WTC11 (cell line): ENCODE results near the gene CHIA. TPM values are rescaled to one million over a fixed set of nuclear protein-coding genes. Genes with fewer than 3 reads are reported as not detected.

Experiments used
- ATAC-seq: fragments of 200-7000 bp; cut with Tn5 transposase; 2 replicates; pipeline ENCODE4 v1.10.0; 2021; ENCODE audit warnings: mild to moderate bottlenecking, moderate library complexity
- CTCF ChIA-PET: fragments of 300-600 bp; sonication (Branson Sonifier 250); formaldehyde crosslinking; loops from one replicate; lab custom pipeline; 2021; ENCODE audit warnings: antibody characterized with exemption; lab: Charles Lee
- POLR2A ChIA-PET: fragments of 350-600 bp; sonication (Branson Sonifier 250); formaldehyde crosslinking; loops from one replicate; lab custom pipeline; 2021; ENCODE audit warnings: antibody characterized with exemption; lab: Charles Lee
- DNase-seq: peaks from one replicate; pipeline ENCODE4 v3.0.0; 2021; ENCODE audit warnings: low spot score
- H3K27ac Mint-ChIP-seq: 2 replicates; pipeline ENCODE4 v1.8.0; 2021; ENCODE audit warnings: mixed read lengths
- H3K27me3 Mint-ChIP-seq: 2 replicates; pipeline ENCODE4 v1.8.0; 2021; ENCODE audit warnings: low read depth, mild to moderate bottlenecking, moderate library complexity, mixed read lengths
- H3K36me3 Mint-ChIP-seq: 2 replicates; pipeline ENCODE4 v1.8.0; 2021; ENCODE audit warnings: mixed read lengths
- H3K4me1 Mint-ChIP-seq: 2 replicates; pipeline ENCODE4 v1.8.0; 2022; ENCODE audit warnings: mixed read lengths
- H3K4me3 Mint-ChIP-seq: 2 replicates; pipeline ENCODE4 v1.8.0; 2021; ENCODE audit warnings: mild to moderate bottlenecking, moderate library complexity, mixed read lengths
- H3K9me3 Mint-ChIP-seq: 2 replicates; pipeline ENCODE4 v1.8.0; 2021; ENCODE audit warnings: mixed read lengths
- CREB1 ChIP-seq: sonication (generic); formaldehyde crosslinking; IDR thresholded peaks from 2 replicates; pipeline ENCODE4 v1.8.0; 2023; ENCODE audit warnings: mild to moderate bottlenecking, missing genetic modification reagents
- CREM ChIP-seq: sonication (generic); formaldehyde crosslinking; IDR thresholded peaks from 2 replicates; pipeline ENCODE4 v1.8.1; 2022; ENCODE audit warnings: mild to moderate bottlenecking, missing genetic modification reagents, moderate library complexity
- ETV6 ChIP-seq: sonication (generic); formaldehyde crosslinking; IDR thresholded peaks from 2 replicates; pipeline ENCODE4 v1.8.1; 2022; ENCODE audit warnings: mild to moderate bottlenecking, missing genetic modification reagents
- FOXP4 ChIP-seq: sonication (generic); formaldehyde crosslinking; IDR thresholded peaks from 2 replicates; pipeline ENCODE4 v1.8.0; 2022; ENCODE audit warnings: mild to moderate bottlenecking, missing genetic modification reagents
- GABPB1 ChIP-seq: sonication (generic); formaldehyde crosslinking; IDR thresholded peaks from 2 replicates; pipeline ENCODE4 v1.8.1; 2023; ENCODE audit warnings: mild to moderate bottlenecking, missing genetic modification reagents
- JAZF1 ChIP-seq: fragments of 250-450 bp; sonication (Bioruptor Pico); IDR thresholded peaks from 2 replicates; pipeline ENCODE4 v1.9.0; 2021; ENCODE audit warnings: moderate library complexity, mild to moderate bottlenecking, inconsistent platforms
- NFE2L1 ChIP-seq: sonication (generic); formaldehyde crosslinking; IDR thresholded peaks from 2 replicates; pipeline ENCODE4 v1.8.1; 2023; ENCODE audit warnings: missing genetic modification reagents
- RELA ChIP-seq: sonication (generic); formaldehyde crosslinking; IDR thresholded peaks from 2 replicates; pipeline ENCODE4 v1.8.1; 2022; ENCODE audit warnings: missing genetic modification reagents, mild to moderate bottlenecking, borderline replicate concordance
- SMAD3 ChIP-seq: sonication (generic); formaldehyde crosslinking; IDR thresholded peaks from 2 replicates; pipeline ENCODE4 v1.8.0; 2022; ENCODE audit warnings: missing genetic modification reagents, mild to moderate bottlenecking, borderline replicate concordance
- SMAD4 ChIP-seq: sonication (generic); formaldehyde crosslinking; IDR thresholded peaks from 2 replicates; pipeline ENCODE4 v1.8.0; 2022; ENCODE audit warnings: mild to moderate bottlenecking, missing genetic modification reagents
- SP1 ChIP-seq: sonication (generic); formaldehyde crosslinking; conservative IDR thresholded peaks from 2 replicates; pipeline ENCODE4 v1.8.1; 2022; ENCODE audit warnings: missing genetic modification reagents
- TCF7 ChIP-seq: sonication (generic); formaldehyde crosslinking; IDR thresholded peaks from 2 replicates; pipeline ENCODE4 v1.8.0; 2022; ENCODE audit warnings: mild to moderate bottlenecking, low read depth, missing genetic modification reagents, moderate library complexity
- TEAD1 ChIP-seq: sonication (generic); formaldehyde crosslinking; IDR thresholded peaks from 2 replicates; pipeline ENCODE4 v1.8.0; 2022; ENCODE audit warnings: mild to moderate bottlenecking, missing genetic modification reagents
- ZNF219 ChIP-seq: sonication (generic); formaldehyde crosslinking; IDR thresholded peaks from 2 replicates; pipeline ENCODE4 v1.8.0; 2023; ENCODE audit warnings: missing genetic modification reagents, mild to moderate bottlenecking, borderline replicate concordance
- ZNF263 ChIP-seq: sonication (generic); formaldehyde crosslinking; IDR thresholded peaks from 2 replicates; pipeline ENCODE4 v1.8.1; 2022; ENCODE audit warnings: low read depth, mild to moderate bottlenecking, moderate library complexity, missing genetic modification reagents
- ZNF281 ChIP-seq: sonication (generic); formaldehyde crosslinking; IDR thresholded peaks from 2 replicates; pipeline ENCODE4 v1.8.0; 2023; ENCODE audit warnings: mild to moderate bottlenecking, missing genetic modification reagents
- ZNF416 ChIP-seq: fragments of 250-450 bp; sonication (Bioruptor Pico); IDR thresholded peaks from 2 replicates; pipeline ENCODE4 v1.9.0; 2021; ENCODE audit warnings: mild to moderate bottlenecking, inconsistent platforms
- total RNA-seq: library from RNA; stranded (reverse); gene quantifications from 3 replicates; pipeline ENCODE4 v1.2.3, GENCODE V29; 2021
- TF ChIP-seq, protein P1 (sequence below): sonication (generic); formaldehyde crosslinking; IDR thresholded peaks from 2 replicates; pipeline ENCODE4 v1.8.0; 2022; ENCODE audit warnings: mild to moderate bottlenecking, missing genetic modification reagents
- TF ChIP-seq, protein P2 (sequence below): sonication (generic); formaldehyde crosslinking; IDR thresholded peaks from 2 replicates; pipeline ENCODE4 v1.8.1; 2023; ENCODE audit warnings: mild to moderate bottlenecking, missing genetic modification reagents, moderate library complexity
- TF ChIP-seq, protein P3 (sequence below): fragments of 250-450 bp; sonication (Bioruptor Pico); IDR thresholded peaks from 2 replicates; pipeline ENCODE4 v1.9.0; 2021; ENCODE audit warnings: moderate library complexity, mild to moderate bottlenecking, inconsistent platforms, borderline replicate concordance
- TF ChIP-seq, protein P4 (sequence below): sonication (generic); formaldehyde crosslinking; IDR thresholded peaks from 2 replicates; pipeline ENCODE4 v1.8.1; 2022; ENCODE audit warnings: mild to moderate bottlenecking, moderate library complexity, missing genetic modification reagents
- TF ChIP-seq, protein P5 (sequence below): sonication (generic); formaldehyde crosslinking; IDR thresholded peaks from 2 replicates; pipeline ENCODE4 v1.8.1; 2023; ENCODE audit warnings: mild to moderate bottlenecking, missing genetic modification reagents
- TF ChIP-seq, protein P6 (sequence below): fragments of 200-600 bp; IDR thresholded peaks from 2 replicates; pipeline ENCODE4 v1.8.0; 2022; ENCODE audit warnings: antibody characterized with exemption

Gene CHIA
- total RNA-seq, 1 experiment from 2014 or later, result not detected

DNA sequence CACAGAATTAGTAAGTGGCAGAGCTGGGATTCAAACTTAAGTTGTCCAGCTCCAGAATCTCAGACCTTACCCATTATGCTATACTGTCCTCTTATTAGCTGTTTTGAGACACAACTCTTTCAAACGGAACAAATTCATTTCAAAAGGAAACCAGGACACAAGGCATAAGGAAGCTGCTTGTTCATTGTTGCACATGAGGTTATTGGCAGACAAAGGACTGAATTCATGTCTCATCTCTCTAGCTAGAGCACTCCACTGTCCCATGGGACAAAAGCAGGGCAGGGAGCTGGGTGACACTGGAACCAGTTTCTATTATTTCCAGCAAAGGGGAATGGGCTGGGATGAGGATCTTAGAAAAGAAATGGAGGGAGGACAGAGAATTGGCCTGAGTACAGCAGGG lies 36.8 kb upstream of the CHIA start:
- DNase-seq (no peak), ATAC-seq (no peak)
- TF ChIP-seq NFE2L1 (CRISPR knock-in tag) (no peak), ZNF281 (CRISPR knock-in tag) (no peak), GABPB1 (CRISPR knock-in tag) (no peak), SP1 (no peak), FOXP4 (CRISPR knock-in tag) (no peak), ZNF219 (CRISPR knock-in tag) (no peak), CREM (CRISPR knock-in tag) (no peak), RELA (CRISPR knock-in tag) (no peak), SMAD4 (CRISPR knock-in tag) (no peak), ZNF416 (no peak), JAZF1 (CRISPR knock-in tag) (no peak), SMAD3 (CRISPR knock-in tag) (no peak), TCF7 (CRISPR knock-in tag) (no peak), ETV6 (CRISPR knock-in tag) (no peak)
- TF ChIP-seq, protein P1, sequence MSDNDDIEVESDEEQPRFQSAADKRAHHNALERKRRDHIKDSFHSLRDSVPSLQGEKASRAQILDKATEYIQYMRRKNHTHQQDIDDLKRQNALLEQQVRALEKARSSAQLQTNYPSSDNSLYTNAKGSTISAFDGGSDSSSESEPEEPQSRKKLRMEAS (CRISPR knock-in tag), result no peak
- TF ChIP-seq, protein P2, sequence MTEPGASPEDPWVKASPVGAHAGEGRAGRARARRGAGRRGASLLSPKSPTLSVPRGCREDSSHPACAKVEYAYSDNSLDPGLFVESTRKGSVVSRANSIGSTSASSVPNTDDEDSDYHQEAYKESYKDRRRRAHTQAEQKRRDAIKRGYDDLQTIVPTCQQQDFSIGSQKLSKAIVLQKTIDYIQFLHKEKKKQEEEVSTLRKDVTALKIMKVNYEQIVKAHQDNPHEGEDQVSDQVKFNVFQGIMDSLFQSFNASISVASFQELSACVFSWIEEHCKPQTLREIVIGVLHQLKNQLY (CRISPR knock-in tag), result no peak
- TF ChIP-seq, protein P3, sequence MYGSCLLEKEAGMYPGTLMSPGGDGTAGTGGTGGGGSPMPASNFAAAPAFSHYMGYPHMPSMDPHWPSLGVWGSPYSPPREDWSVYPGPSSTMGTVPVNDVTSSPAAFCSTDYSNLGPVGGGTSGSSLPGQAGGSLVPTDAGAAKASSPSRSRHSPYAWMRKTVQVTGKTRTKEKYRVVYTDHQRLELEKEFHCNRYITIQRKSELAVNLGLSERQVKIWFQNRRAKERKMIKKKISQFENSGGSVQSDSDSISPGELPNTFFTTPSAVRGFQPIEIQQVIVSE (CRISPR knock-in tag), result no peak
- TF ChIP-seq, protein P4, sequence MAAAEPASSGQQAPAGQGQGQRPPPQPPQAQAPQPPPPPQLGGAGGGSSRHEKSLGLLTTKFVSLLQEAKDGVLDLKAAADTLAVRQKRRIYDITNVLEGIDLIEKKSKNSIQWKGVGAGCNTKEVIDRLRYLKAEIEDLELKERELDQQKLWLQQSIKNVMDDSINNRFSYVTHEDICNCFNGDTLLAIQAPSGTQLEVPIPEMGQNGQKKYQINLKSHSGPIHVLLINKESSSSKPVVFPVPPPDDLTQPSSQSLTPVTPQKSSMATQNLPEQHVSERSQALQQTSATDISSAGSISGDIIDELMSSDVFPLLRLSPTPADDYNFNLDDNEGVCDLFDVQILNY (CRISPR knock-in tag), result no peak
- 0 out of 2 replicates have a peak, but pooled peaks cover 3% of the 10 kb centered on the region for H3K4me1 Mint-ChIP-seq
- CTCF ChIA-PET, result no interaction called here
- no peaks in the 10 kb centered on the region for H3K36me3 Mint-ChIP-seq
- H3K9me3 Mint-ChIP-seq, result no peaks in the 10 kb centered on the region
- no peak overlapping the region for H3K4me3 Mint-ChIP-seq
- POLR2A ChIA-PET, result no interaction called here
- peaks cover 6% of the 10 kb centered on the region; the same call in 1 of the 2 replicates for H3K27me3 Mint-ChIP-seq
- no peak overlapping the region for H3K27ac Mint-ChIP-seq

DNA sequence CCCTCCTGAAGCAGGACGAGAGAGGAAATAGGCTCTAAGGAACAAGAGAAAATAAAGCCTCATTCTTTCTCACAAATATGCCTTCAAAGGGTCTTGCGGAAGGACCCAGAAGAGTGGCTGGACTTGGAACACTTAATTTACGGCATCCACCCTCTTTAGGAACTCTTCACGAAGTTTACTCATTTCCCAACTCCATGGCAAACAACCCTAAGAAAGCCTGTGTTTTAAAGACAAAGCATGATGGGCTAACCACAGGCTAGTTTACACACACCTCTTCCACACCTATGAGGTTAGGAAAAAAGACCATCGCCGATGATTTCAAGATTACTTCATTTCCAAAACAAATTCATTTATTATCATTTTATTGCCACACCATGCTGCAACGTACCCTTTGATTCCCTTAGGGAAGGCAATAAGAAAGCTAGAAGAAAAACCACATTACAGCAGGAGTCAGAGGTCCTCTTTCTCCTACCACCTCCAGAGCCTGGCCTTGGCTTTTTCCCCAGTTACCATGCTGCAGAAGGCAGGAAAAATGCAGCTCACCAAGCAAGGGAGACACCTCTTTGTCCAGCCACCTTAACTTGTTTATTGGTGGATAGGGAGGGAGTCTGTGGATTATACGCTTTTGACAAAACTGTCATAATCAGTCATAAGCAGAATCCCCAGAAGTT lies 33.5 kb upstream of the CHIA start:
- Mint-ChIP-seq H3K9me3 (peaks cover 5% of the 10 kb centered on the region), H3K4me1 (peaks cover 8% of the 10 kb centered on the region), H3K27me3 (peaks cover 3% of the 10 kb centered on the region; the same call in 1 of the 2 replicates), H3K4me3 (no peak overlapping the region), H3K36me3 (0 out of 2 replicates have a peak, but pooled peaks cover 2% of the 10 kb centered on the region), H3K27ac (no peak overlapping the region)
- ATAC-seq, result no peak
- CTCF ChIA-PET, result interaction anchor here (1.8 kb wide), 1 partner anchor 34 kb away, joined by 4 read pairs; no protein-coding TSS in a partner anchor
- POLR2A ChIA-PET, result no interaction called here
- DNase-seq, result no peak
- no peak for TF ChIP-seq CREB1 (CRISPR knock-in tag)
- TF ChIP-seq TEAD1 (CRISPR knock-in tag), result no peak
- TF ChIP-seq JAZF1 (CRISPR knock-in tag), result no peak
- TF ChIP-seq, protein P4 (CRISPR knock-in tag), result no peak
- TF ChIP-seq, protein P2 (CRISPR knock-in tag), result no peak
- TF ChIP-seq, protein P5, sequence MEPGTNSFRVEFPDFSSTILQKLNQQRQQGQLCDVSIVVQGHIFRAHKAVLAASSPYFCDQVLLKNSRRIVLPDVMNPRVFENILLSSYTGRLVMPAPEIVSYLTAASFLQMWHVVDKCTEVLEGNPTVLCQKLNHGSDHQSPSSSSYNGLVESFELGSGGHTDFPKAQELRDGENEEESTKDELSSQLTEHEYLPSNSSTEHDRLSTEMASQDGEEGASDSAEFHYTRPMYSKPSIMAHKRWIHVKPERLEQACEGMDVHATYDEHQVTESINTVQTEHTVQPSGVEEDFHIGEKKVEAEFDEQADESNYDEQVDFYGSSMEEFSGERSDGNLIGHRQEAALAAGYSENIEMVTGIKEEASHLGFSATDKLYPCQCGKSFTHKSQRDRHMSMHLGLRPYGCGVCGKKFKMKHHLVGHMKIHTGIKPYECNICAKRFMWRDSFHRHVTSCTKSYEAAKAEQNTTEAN, result no peak
- TF ChIP-seq ZNF263 (CRISPR knock-in tag), result no peak
- TF ChIP-seq, protein P6, sequence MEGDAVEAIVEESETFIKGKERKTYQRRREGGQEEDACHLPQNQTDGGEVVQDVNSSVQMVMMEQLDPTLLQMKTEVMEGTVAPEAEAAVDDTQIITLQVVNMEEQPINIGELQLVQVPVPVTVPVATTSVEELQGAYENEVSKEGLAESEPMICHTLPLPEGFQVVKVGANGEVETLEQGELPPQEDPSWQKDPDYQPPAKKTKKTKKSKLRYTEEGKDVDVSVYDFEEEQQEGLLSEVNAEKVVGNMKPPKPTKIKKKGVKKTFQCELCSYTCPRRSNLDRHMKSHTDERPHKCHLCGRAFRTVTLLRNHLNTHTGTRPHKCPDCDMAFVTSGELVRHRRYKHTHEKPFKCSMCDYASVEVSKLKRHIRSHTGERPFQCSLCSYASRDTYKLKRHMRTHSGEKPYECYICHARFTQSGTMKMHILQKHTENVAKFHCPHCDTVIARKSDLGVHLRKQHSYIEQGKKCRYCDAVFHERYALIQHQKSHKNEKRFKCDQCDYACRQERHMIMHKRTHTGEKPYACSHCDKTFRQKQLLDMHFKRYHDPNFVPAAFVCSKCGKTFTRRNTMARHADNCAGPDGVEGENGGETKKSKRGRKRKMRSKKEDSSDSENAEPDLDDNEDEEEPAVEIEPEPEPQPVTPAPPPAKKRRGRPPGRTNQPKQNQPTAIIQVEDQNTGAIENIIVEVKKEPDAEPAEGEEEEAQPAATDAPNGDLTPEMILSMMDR, result no peak
